Measurements from ENCODE around the gene EPHA1.

DNA sequence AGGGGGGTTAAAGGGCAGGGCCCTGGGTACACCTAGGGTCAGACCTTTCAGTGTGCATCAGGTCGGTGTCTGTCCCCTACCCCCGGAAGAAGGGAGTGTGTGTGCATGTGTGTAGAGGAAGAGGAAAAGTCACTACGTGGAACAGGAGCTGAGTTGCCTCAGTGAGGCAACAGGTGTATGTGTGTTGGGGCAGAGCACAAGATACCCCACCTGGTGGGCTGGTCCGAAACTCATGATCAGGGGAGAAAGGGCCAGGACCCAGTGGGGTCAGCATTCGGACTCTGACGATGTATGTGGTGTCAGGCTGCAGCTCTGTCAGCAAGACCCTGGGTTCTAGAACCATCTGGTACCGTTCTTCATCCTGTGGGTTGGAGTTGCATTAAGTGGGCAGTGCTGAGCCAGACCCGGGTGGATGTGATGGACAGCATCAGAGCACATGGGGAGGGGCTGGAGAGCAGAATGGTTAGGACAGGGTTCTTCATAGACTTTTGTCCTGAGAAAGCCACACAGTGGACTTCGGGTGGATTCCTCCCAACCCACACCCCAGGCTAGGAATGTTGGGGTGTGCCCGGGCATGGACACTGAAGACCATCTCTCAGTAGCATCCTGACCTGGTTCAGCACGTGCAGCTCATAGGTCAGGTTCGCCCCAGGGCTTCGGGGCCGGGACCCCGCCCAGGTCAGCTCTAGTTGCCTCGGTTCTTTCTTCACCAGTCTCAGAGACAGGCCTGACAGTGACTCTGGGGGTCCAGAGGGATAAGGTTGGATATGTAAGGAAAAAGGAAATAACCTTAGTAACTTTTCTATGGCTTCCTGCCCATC is 10.7 kb downstream of the EPHA1 start:
- no peak for TF ChIP-seq POLR2A (IDR thresholded peaks at IDR 0.05)
- TF ChIP-seq, protein P1, sequence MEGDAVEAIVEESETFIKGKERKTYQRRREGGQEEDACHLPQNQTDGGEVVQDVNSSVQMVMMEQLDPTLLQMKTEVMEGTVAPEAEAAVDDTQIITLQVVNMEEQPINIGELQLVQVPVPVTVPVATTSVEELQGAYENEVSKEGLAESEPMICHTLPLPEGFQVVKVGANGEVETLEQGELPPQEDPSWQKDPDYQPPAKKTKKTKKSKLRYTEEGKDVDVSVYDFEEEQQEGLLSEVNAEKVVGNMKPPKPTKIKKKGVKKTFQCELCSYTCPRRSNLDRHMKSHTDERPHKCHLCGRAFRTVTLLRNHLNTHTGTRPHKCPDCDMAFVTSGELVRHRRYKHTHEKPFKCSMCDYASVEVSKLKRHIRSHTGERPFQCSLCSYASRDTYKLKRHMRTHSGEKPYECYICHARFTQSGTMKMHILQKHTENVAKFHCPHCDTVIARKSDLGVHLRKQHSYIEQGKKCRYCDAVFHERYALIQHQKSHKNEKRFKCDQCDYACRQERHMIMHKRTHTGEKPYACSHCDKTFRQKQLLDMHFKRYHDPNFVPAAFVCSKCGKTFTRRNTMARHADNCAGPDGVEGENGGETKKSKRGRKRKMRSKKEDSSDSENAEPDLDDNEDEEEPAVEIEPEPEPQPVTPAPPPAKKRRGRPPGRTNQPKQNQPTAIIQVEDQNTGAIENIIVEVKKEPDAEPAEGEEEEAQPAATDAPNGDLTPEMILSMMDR (IDR thresholded peaks at IDR 0.05) = no peak

All from body of pancreas (tissue), 4 donors.